OCI-LY7 (cell line): ENCODE data around the gene KCNMB2. TPM values are rescaled to one million over a fixed set of nuclear protein-coding genes. Genes with fewer than 3 reads are reported as not detected.

Experiments
- BruUV-seq: library from RNA; stranded (reverse); fragments of 400-500 nt; replicated peaks from 2 replicates; lab custom pipeline; 2021; lab: Mats Ljungman, UMichigan
- CTCF ChIA-PET: fragments of 300-600 bp; sonication (Branson Sonifier 250); formaldehyde crosslinking; loops from one replicate; lab custom pipeline; 2022; ENCODE audit warnings: antibody characterized with exemption; ENCODE audit not compliant: unreplicated experiment; lab: Charles Lee
- POLR2A ChIA-PET: fragments of 300-600 bp; sonication (Branson Sonifier 250); formaldehyde crosslinking; loops from one replicate; lab custom pipeline; 2022; ENCODE audit warnings: antibody characterized with exemption; lab: Charles Lee
- DNase-seq: peaks from one replicate; pipeline ENCODE4 v3.0.0-alpha.2; 2015; ENCODE audit warnings: low spot score
- H2AFZ ChIP-seq: fragments of 200-600 bp; sonication (generic), shearing (Covaris generic); 2 replicates; pipeline ENCODE4 v1.6.1; 2014; ENCODE audit warnings: mild to moderate bottlenecking, antibody characterized with exemption, low read length, moderate library complexity
- H3K27ac ChIP-seq: fragments of 200-600 bp; sonication (generic); 2 replicates; pipeline ENCODE4 v1.5.1; 2014; ENCODE audit warnings: mixed run types, low read depth, mild to moderate bottlenecking, moderate library complexity, low read length, inconsistent platforms; ENCODE audit not compliant: poor library complexity, severe bottlenecking
- H3K36me3 ChIP-seq: fragments of 200-600 bp; sonication (generic); 2 replicates; pipeline ENCODE4 v1.6.1; 2014; ENCODE audit warnings: mild to moderate bottlenecking, antibody characterized with exemption, low read length, moderate library complexity, mixed read lengths; ENCODE audit not compliant: insufficient read depth
- H3K4me1 ChIP-seq: fragments of 200-600 bp; sonication (generic); 2 replicates; pipeline ENCODE4 v1.5.1; 2014; ENCODE audit warnings: mild to moderate bottlenecking, low read length; ENCODE audit not compliant: insufficient read depth, poor library complexity, severe bottlenecking
- H3K4me2 ChIP-seq: fragments of 200-600 bp; sonication (generic); 2 replicates; pipeline ENCODE4 v1.6.1; 2014; ENCODE audit warnings: mild to moderate bottlenecking, low read length
- H3K4me3 ChIP-seq: fragments of 200-600 bp; sonication (generic); 2 replicates; pipeline ENCODE4 v1.5.1; 2014; ENCODE audit warnings: mild to moderate bottlenecking, low read depth, low read length; ENCODE audit not compliant: poor library complexity, severe bottlenecking
- H3K79me2 ChIP-seq: fragments of 200-600 bp; sonication (generic); 2 replicates; pipeline ENCODE4 v1.6.1; 2016; ENCODE audit warnings: low read depth, mild to moderate bottlenecking, low read length, moderate library complexity, mixed read lengths; ENCODE audit not compliant: insufficient read depth
- H3K9me2 ChIP-seq: fragments of 200-600 bp; sonication (generic); 2 replicates; pipeline ENCODE4 v1.6.1; 2016; ENCODE audit warnings: mild to moderate bottlenecking, low read length, mixed read lengths; ENCODE audit not compliant: insufficient read depth
- H3K9me3 ChIP-seq: fragments of 200-600 bp; sonication (generic); 2 replicates; pipeline ENCODE4 v1.6.1; 2014; ENCODE audit warnings: mild to moderate bottlenecking, mixed run types, low read length, mixed read lengths
- H4K20me1 ChIP-seq: fragments of 200-600 bp; sonication (generic); 2 replicates; pipeline ENCODE4 v1.6.1; 2014; ENCODE audit warnings: mild to moderate bottlenecking, antibody characterized with exemption, low read length, moderate library complexity, mixed read lengths; ENCODE audit not compliant: insufficient read depth
- CTCF ChIP-seq: fragments of 200-600 bp; sonication (generic); conservative IDR thresholded peaks from 2 replicates; pipeline ENCODE4 v1.5.1; 2014; ENCODE audit warnings: mild to moderate bottlenecking, antibody characterized with exemption, low read length, moderate library complexity, mixed read lengths
- EZH2phosphoT487 ChIP-seq: fragments of 200-600 bp; sonication (generic); IDR thresholded peaks from 2 replicates; pipeline ENCODE4 v1.6.1; 2018; ENCODE audit warnings: low read depth, borderline replicate concordance, mild to moderate bottlenecking, mixed run types, antibody characterized with exemption, low read length, moderate library complexity, mixed read lengths
- intact Hi-C: fragments of 100-400 bp; cut with micrococcal nuclease; formaldehyde crosslinking; loops from one replicate; pipeline ENCODE4 v1.10.0; 2022; ENCODE audit not compliant: unreplicated experiment
- total RNA-seq, 2 experiments: library from RNA; depleted of rRNA in 1 of 2; stranded (reverse); fragments of >200 nt in 1 of 2; shearing (Covaris generic) in 1 of 2; gene quantifications; 2 replicates each; pipeline ENCODE4 v1.2.3, GENCODE V29; 2014 to 2022

KCNMB2 gene
- total RNA-seq, 2 experiments from 2014 or later, result not detected

- no TSS peak for BruUV-seq
- CTCF ChIA-PET, result no interaction called here
- Histone ChIP-seq H3K79me2 (no peaks in the 10 kb centered on the region), H3K9me2 (no peaks in the 10 kb centered on the region), H3K4me2 (no peak overlapping the region), H3K27ac (no peak overlapping the region), H3K4me3 (no peak overlapping the region), H3K9me3 (no peaks in the 10 kb centered on the region), H4K20me1 (no peaks in the 10 kb centered on the region), H2AFZ (no peak overlapping the region), H3K4me1 (no peaks in the 10 kb centered on the region), H3K36me3 (no peaks in the 10 kb centered on the region)
- TF ChIP-seq EZH2phosphoT487 (no peak), CTCF (no peak)
- POLR2A ChIA-PET, result no interaction called here
- intact Hi-C loops, result no loop called here
- DNase-seq, result no peak
These were observed 304.8 kb downstream of the KCNMB2 start for GRCh38 chr3:178841011-178841410.

- Histone ChIP-seq H4K20me1 (no peaks in the 10 kb centered on the region), H3K27ac (no peak overlapping the region), H3K79me2 (no peaks in the 10 kb centered on the region), H3K4me1 (no peaks in the 10 kb centered on the region), H3K9me2 (no peaks in the 10 kb centered on the region), H2AFZ (no peak overlapping the region), H3K4me3 (no peak overlapping the region), H3K36me3 (no peaks in the 10 kb centered on the region), H3K4me2 (no peak overlapping the region), H3K9me3 (no peaks in the 10 kb centered on the region)
- CTCF ChIA-PET, result no interaction called here
- intact Hi-C loops, result no loop called here
- BruUV-seq, result no TSS peak
- no peak for TF ChIP-seq EZH2phosphoT487
- no peak for TF ChIP-seq CTCF
- POLR2A ChIA-PET, result interaction anchor here (0.6 to 0.8 kb wide), 2 partner anchors 10 to 1897 kb away, joined by 3 read pairs; no protein-coding TSS in a partner anchor
- DNase-seq, result no peak
These were observed 308.7 kb downstream of the KCNMB2 start for GRCh38 chr3:178844916-178845315.

- no TSS peak for BruUV-seq
- Histone ChIP-seq H3K9me3 (no peaks in the 10 kb centered on the region), H3K4me3 (no peak overlapping the region), H3K36me3 (no peaks in the 10 kb centered on the region), H3K4me1 (no peaks in the 10 kb centered on the region), H3K27ac (no peak overlapping the region), H3K4me2 (no peak overlapping the region), H2AFZ (no peak overlapping the region), H4K20me1 (no peaks in the 10 kb centered on the region), H3K9me2 (no peaks in the 10 kb centered on the region), H3K79me2 (no peaks in the 10 kb centered on the region)
- CTCF ChIA-PET, result no interaction called here
- POLR2A ChIA-PET, result interaction anchor here (0.8 kb wide), 1 partner anchor 11 kb away, joined by 3 read pairs; no protein-coding TSS in a partner anchor
- intact Hi-C loops, result no loop called here
- TF ChIP-seq EZH2phosphoT487 (no peak), CTCF (no peak)
- no peak for DNase-seq
These were observed 309.3 kb downstream of the KCNMB2 start for GRCh38 chr3:178845420-178846118.
